GM18511 (cell line): Measurements from ENCODE around the gene EBLN2.

Experiments used
- ATAC-seq: cut with Tn5 transposase; IDR thresholded peaks from one replicate; pipeline ENCODE4 v1.9.1; 2021; ENCODE audit warnings: mild to moderate bottlenecking, moderate library complexity; ENCODE audit not compliant: unreplicated experiment

Gene EBLN2

GRCh38 chr3:73061416-73061815 lies at the start of gene EBLN2:
EBLN2 (plus strand) TSS chr3:73061659; CDS start chr3:73062082, 423 bp downstream.
- no peak for ATAC-seq

- no peak for ATAC-seq
Measured at GRCh38 chr3:73018298-73018697, 43.2 kb upstream of the EBLN2 start.

- no peak for ATAC-seq
Measured at GRCh38 chr3:73018790-73019441, 42.5 kb upstream of the EBLN2 start.

GRCh38 chr3:73021301-73021835 lies 40.1 kb upstream of the EBLN2 start:
- no peak for ATAC-seq

GRCh38 chr3:73024836-73025235 lies 36.6 kb upstream of the EBLN2 start:
- ATAC-seq = no peak

GRCh38 chr3:73026111-73026759 lies 35.2 kb upstream of the EBLN2 start:
- no peak for ATAC-seq

GRCh38 chr3:73026760-73027113 lies 34.7 kb upstream of the EBLN2 start:
- no peak for ATAC-seq

GRCh38 chr3:73028803-73029202 lies 32.7 kb upstream of the EBLN2 start:
- ATAC-seq = no peak

- peak; percentile 55 for ATAC-seq
Measured at GRCh38 chr3:73029321-73029796, 32.1 kb upstream of the EBLN2 start.

- no peak for ATAC-seq
Measured at GRCh38 chr3:73030073-73030597, 31.3 kb upstream of the EBLN2 start.

GRCh38 chr3:73031573-73032103 lies 29.8 kb upstream of the EBLN2 start:
- ATAC-seq = no peak

GRCh38 chr3:73036694-73037591 lies 24.5 kb upstream of the EBLN2 start:
- no peak for ATAC-seq

- ATAC-seq = no peak
Measured at GRCh38 chr3:73041537-73041936, 19.9 kb upstream of the EBLN2 start.

GRCh38 chr3:73043414-73043813 lies 18.0 kb upstream of the EBLN2 start:
- ATAC-seq = no peak

- no peak for ATAC-seq
Measured at GRCh38 chr3:73045391-73045790, 16.1 kb upstream of the EBLN2 start.

- ATAC-seq = no peak
Measured at GRCh38 chr3:73046195-73046594, 15.3 kb upstream of the EBLN2 start.

GRCh38 chr3:73049319-73049718 lies 12.1 kb upstream of the EBLN2 start:
- ATAC-seq = no peak

- no peak for ATAC-seq
Measured at GRCh38 chr3:73052857-73053256, 8.6 kb upstream of the EBLN2 start.

GRCh38 chr3:73055583-73055982 lies 5.9 kb upstream of the EBLN2 start:
- ATAC-seq = no peak

- no peak for ATAC-seq
Measured at GRCh38 chr3:73056014-73056844, 5.2 kb upstream of the EBLN2 start.
